ENCODE data around the gene IFT43. TPM values are rescaled to one million over a fixed set of nuclear protein-coding genes. Genes with fewer than 3 reads are reported as not detected.
"Not testable (repeated sequence)": the region's sequence is repeated elsewhere in the genome, so short reads cannot be mapped to it uniquely, and the experiment has no call there.

The IFT43 gene
- total RNA-seq, 2 donors from 2014 or later = 10.5 to 12.8 TPM

- Mint-ChIP-seq H3K27me3 (no peaks in the 10 kb centered on the region), H3K36me3 (ENCODE audit: low read depth) (peaks cover 17% of the 10 kb centered on the region), H3K4me1 (peaks cover 5% of the 10 kb centered on the region), H3K4me3 (no peak overlapping the region), H3K27ac (no peak overlapping the region)
- no peaks in the 10 kb centered on the region for H3K9me3 ChIP-seq (ENCODE audit: control insufficient read depth, low read length, poor library complexity, severe bottlenecking)
- no peak for ATAC-seq
- no peak for DNase-seq
Observed at GRCh38 chr14:76007852-76008251, 22.3 kb downstream of the IFT43 start.

- H3K9me3 ChIP-seq (ENCODE audit: control insufficient read depth, low read length, poor library complexity, severe bottlenecking); ATAC-seq; H3K4me1 Mint-ChIP-seq; DNase-seq; H3K27me3 Mint-ChIP-seq; H3K27ac Mint-ChIP-seq; H3K4me3 Mint-ChIP-seq: not testable (repeated sequence)
- H3K36me3 Mint-ChIP-seq (ENCODE audit: low read depth) = peaks cover 19% of the 10 kb centered on the region
Observed at GRCh38 chr14:76009627-76010026, 24.1 kb downstream of the IFT43 start.

GRCh38 chr14:76011930-76012329 is 26.4 kb downstream of the IFT43 start:
- Mint-ChIP-seq H3K27ac (no peak overlapping the region), H3K36me3 (ENCODE audit: low read depth) (peaks cover 14% of the 10 kb centered on the region), H3K4me3 (no peak overlapping the region), H3K27me3 (no peaks in the 10 kb centered on the region), H3K4me1 (peaks cover 7% of the 10 kb centered on the region)
- ATAC-seq (no peak), DNase-seq (no peak)
- no peaks in the 10 kb centered on the region for H3K9me3 ChIP-seq (ENCODE audit: control insufficient read depth, low read length, poor library complexity, severe bottlenecking)

- peaks cover 15% of the 10 kb centered on the region for H3K36me3 Mint-ChIP-seq (ENCODE audit: low read depth)
Observed at GRCh38 chr14:76012354-76012753, 26.8 kb downstream of the IFT43 start.

GRCh38 chr14:76015191-76015590 is 29.6 kb downstream of the IFT43 start:
- Mint-ChIP-seq H3K27ac (no peak overlapping the region), H3K36me3 (ENCODE audit: low read depth) (peaks cover 12% of the 10 kb centered on the region), H3K4me1 (peaks cover 5% of the 10 kb centered on the region), H3K4me3 (no peak overlapping the region), H3K27me3 (no peaks in the 10 kb centered on the region)
- H3K9me3 ChIP-seq (ENCODE audit: control insufficient read depth, low read length, poor library complexity, severe bottlenecking) = no peaks in the 10 kb centered on the region
- DNase-seq = no peak
- no peak for ATAC-seq

More at GRCh38 chr14:76012354-76012753, 26.8 kb downstream of the IFT43 start:
- Mint-ChIP-seq H3K4me1 (peaks cover 7% of the 10 kb centered on the region), H3K27ac (no peak overlapping the region), H3K4me3 (no peak overlapping the region), H3K27me3 (no peaks in the 10 kb centered on the region)
- ATAC-seq (no peak), DNase-seq (no peak)
- H3K9me3 ChIP-seq (ENCODE audit: control insufficient read depth, low read length, poor library complexity, severe bottlenecking) = no peaks in the 10 kb centered on the region

- peaks cover 5% of the 10 kb centered on the region for H3K4me1 Mint-ChIP-seq
- no peak overlapping the region for H3K4me3 Mint-ChIP-seq
- no peaks in the 10 kb centered on the region for H3K27me3 Mint-ChIP-seq
- peaks cover 16% of the 10 kb centered on the region for H3K36me3 Mint-ChIP-seq (ENCODE audit: low read depth)
- DNase-seq (no peak), ATAC-seq (no peak)
- H3K9me3 ChIP-seq (ENCODE audit: control insufficient read depth, low read length, poor library complexity, severe bottlenecking) = no peaks in the 10 kb centered on the region
- H3K27ac Mint-ChIP-seq = no peak overlapping the region
Observed at GRCh38 chr14:76015668-76016067, 30.1 kb downstream of the IFT43 start.

- no peaks in the 10 kb centered on the region for H3K27me3 Mint-ChIP-seq
- ATAC-seq (no peak), DNase-seq (no peak)
- H3K9me3 ChIP-seq (ENCODE audit: control insufficient read depth, low read length, poor library complexity, severe bottlenecking) = no peaks in the 10 kb centered on the region
- peaks cover 16% of the 10 kb centered on the region for H3K36me3 Mint-ChIP-seq (ENCODE audit: low read depth)
- H3K4me1 Mint-ChIP-seq = peaks cover 2% of the 10 kb centered on the region
- H3K27ac Mint-ChIP-seq = no peak overlapping the region
- no peak overlapping the region for H3K4me3 Mint-ChIP-seq
Observed at GRCh38 chr14:76019676-76020075, 34.1 kb downstream of the IFT43 start.

- no peak overlapping the region for H3K4me3 Mint-ChIP-seq
- no peaks in the 10 kb centered on the region for H3K9me3 ChIP-seq (ENCODE audit: control insufficient read depth, low read length, poor library complexity, severe bottlenecking)
- ATAC-seq (no peak), DNase-seq (no peak)
- no peaks in the 10 kb centered on the region for H3K27me3 Mint-ChIP-seq
- no peaks in the 10 kb centered on the region for H3K4me1 Mint-ChIP-seq
- peaks cover 14% of the 10 kb centered on the region for H3K36me3 Mint-ChIP-seq (ENCODE audit: low read depth)
- no peak overlapping the region for H3K27ac Mint-ChIP-seq
Observed at GRCh38 chr14:76022991-76023390, 37.4 kb downstream of the IFT43 start.

GRCh38 chr14:76023757-76024156 is 38.2 kb downstream of the IFT43 start:
- no peaks in the 10 kb centered on the region for H3K27me3 Mint-ChIP-seq
- ATAC-seq (no peak), DNase-seq (no peak)
- no peak overlapping the region for H3K27ac Mint-ChIP-seq
- peaks cover 14% of the 10 kb centered on the region for H3K36me3 Mint-ChIP-seq (ENCODE audit: low read depth)
- H3K4me3 Mint-ChIP-seq = no peak overlapping the region
- no peaks in the 10 kb centered on the region for H3K4me1 Mint-ChIP-seq
- no peaks in the 10 kb centered on the region for H3K9me3 ChIP-seq (ENCODE audit: control insufficient read depth, low read length, poor library complexity, severe bottlenecking)

GRCh38 chr14:76024211-76024907 is 38.8 kb downstream of the IFT43 start:
- Mint-ChIP-seq H3K4me1 (no peaks in the 10 kb centered on the region), H3K27ac (no peak overlapping the region), H3K4me3 (no peak overlapping the region), H3K36me3 (ENCODE audit: low read depth) (peaks cover 14% of the 10 kb centered on the region), H3K27me3 (no peaks in the 10 kb centered on the region)
- DNase-seq = no peak
- ATAC-seq = no peak
- H3K9me3 ChIP-seq (ENCODE audit: control insufficient read depth, low read length, poor library complexity, severe bottlenecking) = no peaks in the 10 kb centered on the region

- peaks cover 2% of the 10 kb centered on the region for H3K36me3 Mint-ChIP-seq (ENCODE audit: low read depth)
- H3K27ac Mint-ChIP-seq = no peak overlapping the region
- no peaks in the 10 kb centered on the region for H3K9me3 ChIP-seq (ENCODE audit: control insufficient read depth, low read length, poor library complexity, severe bottlenecking)
- DNase-seq (no peak), ATAC-seq (no peak)
- H3K27me3 Mint-ChIP-seq = no peaks in the 10 kb centered on the region
- no peak overlapping the region for H3K4me3 Mint-ChIP-seq
- H3K4me1 Mint-ChIP-seq = no peaks in the 10 kb centered on the region
Observed at GRCh38 chr14:76034566-76034965, 49.0 kb downstream of the IFT43 start.

GRCh38 chr14:76040704-76041103 is 55.1 kb downstream of the IFT43 start:
- Mint-ChIP-seq H3K36me3 (ENCODE audit: low read depth) (no peaks in the 10 kb centered on the region), H3K27me3 (no peaks in the 10 kb centered on the region), H3K4me1 (peaks cover under 1% of the 10 kb centered on the region), H3K27ac (no peak overlapping the region), H3K4me3 (no peak overlapping the region)
- no peak for ATAC-seq
- H3K9me3 ChIP-seq (ENCODE audit: control insufficient read depth, low read length, poor library complexity, severe bottlenecking) = no peaks in the 10 kb centered on the region
- DNase-seq = no peak

- no peaks in the 10 kb centered on the region for H3K27me3 Mint-ChIP-seq
- no peaks in the 10 kb centered on the region for H3K36me3 Mint-ChIP-seq (ENCODE audit: low read depth)
- H3K9me3 ChIP-seq (ENCODE audit: control insufficient read depth, low read length, poor library complexity, severe bottlenecking) = no peaks in the 10 kb centered on the region
- no peak overlapping the region for H3K4me3 Mint-ChIP-seq
- H3K27ac Mint-ChIP-seq = no peak overlapping the region
- ATAC-seq (no peak), DNase-seq (no peak)
- peaks cover 5% of the 10 kb centered on the region for H3K4me1 Mint-ChIP-seq
Observed at GRCh38 chr14:76045773-76046172, 60.2 kb downstream of the IFT43 start.

- no peaks in the 10 kb centered on the region for H3K27me3 Mint-ChIP-seq
- H3K4me3 Mint-ChIP-seq = no peak overlapping the region
- no peaks in the 10 kb centered on the region for H3K9me3 ChIP-seq (ENCODE audit: control insufficient read depth, low read length, poor library complexity, severe bottlenecking)
- peaks cover 5% of the 10 kb centered on the region for H3K4me1 Mint-ChIP-seq
- no peak overlapping the region for H3K27ac Mint-ChIP-seq
- no peaks in the 10 kb centered on the region for H3K36me3 Mint-ChIP-seq (ENCODE audit: low read depth)
- no peak for DNase-seq
- ATAC-seq = no peak
Observed at GRCh38 chr14:76050250-76050649, 64.7 kb downstream of the IFT43 start.
